AG04449 (cell line): ENCODE data around the gene PRICKLE2.

ENCODE experiments used
- CTCF ChIA-PET: fragments of 350-600 bp; formaldehyde crosslinking; extraction: SDS; loops from one replicate; lab custom pipeline; 2021; ENCODE audit warnings: antibody characterized with exemption; lab: Yijun Ruan, JAX
- POLR2A ChIA-PET: fragments of 400-600, 350-600 bp; formaldehyde crosslinking; extraction: SDS; loops from one replicate; lab custom pipeline; 2020; ENCODE audit warnings: antibody characterized with exemption, inconsistent platforms; lab: Yijun Ruan, JAX
- DNase-seq: peaks from one replicate; pipeline ENCODE4 v3.0.0-alpha.2; 2010; ENCODE audit warnings: low read depth, low spot score
- H3K4me3 ChIP-seq: 2 replicates; pipeline ENCODE4 v1.5.1; 2011; ENCODE audit warnings: low read depth, mild to moderate bottlenecking, control low read depth, low read length
- TF ChIP-seq, protein P1 (sequence below): IDR thresholded peaks from one replicate; pipeline ENCODE4 v1.5.1; 2011; ENCODE audit warnings: mild to moderate bottlenecking, moderate library complexity, low read length, control low read depth, inconsistent platforms; ENCODE audit not compliant: insufficient read depth; ENCODE audit errors: missing control alignments

Gene PRICKLE2

GRCh38 chr3:64102147-64102546, 123.1 kb downstream of the PRICKLE2 start:
- CTCF ChIA-PET: no interaction called here
- POLR2A ChIA-PET: no interaction called here
- TF ChIP-seq, protein P1, sequence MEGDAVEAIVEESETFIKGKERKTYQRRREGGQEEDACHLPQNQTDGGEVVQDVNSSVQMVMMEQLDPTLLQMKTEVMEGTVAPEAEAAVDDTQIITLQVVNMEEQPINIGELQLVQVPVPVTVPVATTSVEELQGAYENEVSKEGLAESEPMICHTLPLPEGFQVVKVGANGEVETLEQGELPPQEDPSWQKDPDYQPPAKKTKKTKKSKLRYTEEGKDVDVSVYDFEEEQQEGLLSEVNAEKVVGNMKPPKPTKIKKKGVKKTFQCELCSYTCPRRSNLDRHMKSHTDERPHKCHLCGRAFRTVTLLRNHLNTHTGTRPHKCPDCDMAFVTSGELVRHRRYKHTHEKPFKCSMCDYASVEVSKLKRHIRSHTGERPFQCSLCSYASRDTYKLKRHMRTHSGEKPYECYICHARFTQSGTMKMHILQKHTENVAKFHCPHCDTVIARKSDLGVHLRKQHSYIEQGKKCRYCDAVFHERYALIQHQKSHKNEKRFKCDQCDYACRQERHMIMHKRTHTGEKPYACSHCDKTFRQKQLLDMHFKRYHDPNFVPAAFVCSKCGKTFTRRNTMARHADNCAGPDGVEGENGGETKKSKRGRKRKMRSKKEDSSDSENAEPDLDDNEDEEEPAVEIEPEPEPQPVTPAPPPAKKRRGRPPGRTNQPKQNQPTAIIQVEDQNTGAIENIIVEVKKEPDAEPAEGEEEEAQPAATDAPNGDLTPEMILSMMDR: no peak
- no peak for DNase-seq
- H3K4me3 ChIP-seq: no peak overlapping the region

DNA sequence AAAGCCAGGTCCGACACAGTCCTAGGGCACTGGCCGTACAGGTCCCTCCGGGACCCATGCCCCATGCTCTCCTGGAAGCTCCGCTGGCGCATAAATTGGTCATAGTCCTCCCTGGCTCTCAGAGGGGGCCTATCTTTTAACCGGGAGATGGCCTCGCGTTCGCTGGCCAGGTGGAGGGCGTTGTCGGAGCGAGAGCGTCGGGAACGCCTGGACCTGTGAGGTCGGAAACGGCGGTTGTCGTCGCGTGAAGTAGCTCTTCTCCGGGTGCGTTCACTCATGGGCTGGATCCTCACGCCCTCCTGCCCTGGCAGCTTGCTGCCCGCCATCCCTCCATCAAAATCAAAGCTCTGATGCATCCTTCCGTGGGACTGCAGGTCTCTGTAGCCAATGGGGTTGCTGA, 126.0 kb downstream of the PRICKLE2 start:
- CTCF ChIA-PET: no interaction called here

DNA sequence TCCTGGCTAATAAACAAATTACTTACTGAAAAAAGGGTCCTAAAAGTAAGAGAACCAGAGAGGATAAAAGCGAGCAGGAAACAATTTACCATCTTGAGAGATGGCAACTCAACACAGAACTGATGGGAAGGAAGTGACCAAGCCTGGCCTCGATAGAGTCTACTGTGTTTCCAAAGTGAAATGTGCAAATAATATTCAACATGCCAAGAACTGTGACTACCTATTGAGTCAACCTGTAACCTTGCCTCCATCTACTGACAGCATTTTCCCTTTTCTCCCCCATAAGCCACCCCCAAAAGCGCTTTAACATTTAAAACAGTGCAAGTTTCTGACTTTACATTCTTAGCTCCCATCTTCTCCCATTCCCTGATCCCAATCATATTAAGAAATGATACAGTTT, 126.6 kb downstream of the PRICKLE2 start:
- H3K4me3 ChIP-seq: no peak overlapping the region
- TF ChIP-seq, protein P1: no peak
- no peak for DNase-seq
- CTCF ChIA-PET: no interaction called here
- POLR2A ChIA-PET: no interaction called here

More for the DNA sequence above, 126.0 kb downstream of the PRICKLE2 start:
- H3K4me3 ChIP-seq: no peak overlapping the region
- POLR2A ChIA-PET: no interaction called here
- no peak for DNase-seq
- TF ChIP-seq, protein P1: no peak

DNA sequence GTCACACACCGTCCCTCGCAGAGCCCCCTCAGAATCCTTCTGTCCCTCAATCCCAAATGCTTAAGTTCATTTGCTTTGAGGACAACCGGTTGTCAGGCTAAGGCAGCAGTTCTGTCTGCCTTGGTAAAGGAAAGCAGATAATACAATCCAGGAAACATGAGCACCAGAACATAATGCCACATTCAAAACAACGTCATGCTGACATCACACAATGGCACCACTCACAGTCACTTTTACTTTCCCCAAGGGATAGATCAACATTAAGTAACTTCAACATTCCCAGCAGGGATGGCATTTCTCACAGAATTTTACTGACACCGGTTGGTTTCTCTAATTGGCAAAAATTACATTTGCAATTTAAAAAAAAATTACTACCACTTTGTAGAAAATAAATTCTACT, 127.3 kb downstream of the PRICKLE2 start:
- TF ChIP-seq, protein P1: no peak
- ChIA-PET POLR2A (no interaction called here), CTCF (interaction anchor here (0.6 kb wide), 1 partner anchor 66 kb away, joined by 3 read pairs; no protein-coding TSS in a partner anchor)
- no peak overlapping the region for H3K4me3 ChIP-seq
- no peak for DNase-seq

- POLR2A ChIA-PET: no interaction called here
- no peak for DNase-seq
- H3K4me3 ChIP-seq: no peak overlapping the region
- TF ChIP-seq, protein P1: no peak
- CTCF ChIA-PET: no interaction called here
Measured at GRCh38 chr3:64095802-64096201, 129.5 kb downstream of the PRICKLE2 start.

GRCh38 chr3:64094713-64095079, 130.6 kb downstream of the PRICKLE2 start:
- TF ChIP-seq, protein P1: no peak
- DNase-seq: no peak
- POLR2A ChIA-PET: no interaction called here
- H3K4me3 ChIP-seq: no peak overlapping the region
- CTCF ChIA-PET: interaction anchor here (1.0 kb wide), 1 partner anchor 18 kb away, joined by 4 read pairs; no protein-coding TSS in a partner anchor
